Measurements from ENCODE around the gene COL9A3.

COL9A3 gene

GRCh38 chr20:62874964-62875344, 58.1 kb downstream of the COL9A3 start:
- H3K4me1 ChIP-seq (ENCODE audit: control insufficient read depth, insufficient read depth, low read length), result peaks cover 28% of the 10 kb centered on the region
- H3K27ac ChIP-seq (ENCODE audit: low read depth, low read length), result no peak overlapping the region
- peak overlapping the region; percentile 67 for H3K9ac ChIP-seq (ENCODE audit: low read length)
- no peaks in the 10 kb centered on the region for H3K36me3 ChIP-seq (ENCODE audit: control insufficient read depth, insufficient read depth, low read length)
- H3K27me3 ChIP-seq (ENCODE audit: control insufficient read depth, insufficient read depth, low read length), result no peaks in the 10 kb centered on the region
- H3K4me3 ChIP-seq (ENCODE audit: low read depth, low read length), result no peak overlapping the region; the same call in 1 of the 2 replicates
- H3K9me3 ChIP-seq (ENCODE audit: control insufficient read depth, insufficient read depth, low read depth, low read length), result no peaks in the 10 kb centered on the region

- Histone ChIP-seq H3K27ac (ENCODE audit: low read depth, low read length) (no peak overlapping the region), H3K9ac (ENCODE audit: low read length) (peak overlapping the region; percentile 14), H3K4me3 (ENCODE audit: low read depth, low read length) (no peak overlapping the region)
Observed at GRCh38 chr20:62875419-62876361, 58.8 kb downstream of the COL9A3 start.

GRCh38 chr20:62876501-62876901, 59.7 kb downstream of the COL9A3 start:
- H3K36me3 ChIP-seq (ENCODE audit: control insufficient read depth, insufficient read depth, low read length), result peaks cover 4% of the 10 kb centered on the region; the same call in 1 of the 2 replicates
- H3K27ac ChIP-seq (ENCODE audit: low read depth, low read length), result no peak overlapping the region
- H3K4me1 ChIP-seq (ENCODE audit: control insufficient read depth, insufficient read depth, low read length), result peaks cover 28% of the 10 kb centered on the region
- no peaks in the 10 kb centered on the region for H3K9me3 ChIP-seq (ENCODE audit: control insufficient read depth, insufficient read depth, low read depth, low read length)
- no peak overlapping the region for H3K9ac ChIP-seq (ENCODE audit: low read length)
- H3K27me3 ChIP-seq (ENCODE audit: control insufficient read depth, insufficient read depth, low read length), result no peaks in the 10 kb centered on the region
- no peak overlapping the region for H3K4me3 ChIP-seq (ENCODE audit: low read depth, low read length)

More at GRCh38 chr20:62875419-62876361, 58.8 kb downstream of the COL9A3 start:
- no peaks in the 10 kb centered on the region for H3K36me3 ChIP-seq (ENCODE audit: control insufficient read depth, insufficient read depth, low read length)
- H3K27me3 ChIP-seq (ENCODE audit: control insufficient read depth, insufficient read depth, low read length), result no peaks in the 10 kb centered on the region
- H3K4me1 ChIP-seq (ENCODE audit: control insufficient read depth, insufficient read depth, low read length), result peaks cover 28% of the 10 kb centered on the region
- H3K9me3 ChIP-seq (ENCODE audit: control insufficient read depth, insufficient read depth, low read depth, low read length), result no peaks in the 10 kb centered on the region

- Histone ChIP-seq H3K36me3 (ENCODE audit: control insufficient read depth, insufficient read depth, low read length) (peaks cover 11% of the 10 kb centered on the region; the same call in 1 of the 2 replicates), H3K27me3 (ENCODE audit: control insufficient read depth, insufficient read depth, low read length) (no peaks in the 10 kb centered on the region), H3K4me1 (ENCODE audit: control insufficient read depth, insufficient read depth, low read length) (peaks cover 28% of the 10 kb centered on the region), H3K9me3 (ENCODE audit: control insufficient read depth, insufficient read depth, low read depth, low read length) (no peaks in the 10 kb centered on the region), H3K4me3 (ENCODE audit: low read depth, low read length) (no peak overlapping the region), H3K27ac (ENCODE audit: low read depth, low read length) (no peak overlapping the region), H3K9ac (ENCODE audit: low read length) (no peak overlapping the region)
Observed at GRCh38 chr20:62876902-62877816, 60.3 kb downstream of the COL9A3 start.

- Histone ChIP-seq H3K27me3 (ENCODE audit: control insufficient read depth, insufficient read depth, low read length) (no peaks in the 10 kb centered on the region), H3K9ac (ENCODE audit: low read length) (no peak overlapping the region), H3K9me3 (ENCODE audit: control insufficient read depth, insufficient read depth, low read depth, low read length) (no peaks in the 10 kb centered on the region), H3K36me3 (ENCODE audit: control insufficient read depth, insufficient read depth, low read length) (peaks cover 11% of the 10 kb centered on the region; the same call in 1 of the 2 replicates), H3K27ac (ENCODE audit: low read depth, low read length) (no peak overlapping the region), H3K4me3 (ENCODE audit: low read depth, low read length) (no peak overlapping the region), H3K4me1 (ENCODE audit: control insufficient read depth, insufficient read depth, low read length) (peaks cover 28% of the 10 kb centered on the region)
Observed at GRCh38 chr20:62878244-62879038, 61.6 kb downstream of the COL9A3 start.

GRCh38 chr20:62879275-62880146, 62.7 kb downstream of the COL9A3 start:
- peak overlapping the region; percentile 48 for H3K4me3 ChIP-seq (ENCODE audit: low read depth, low read length)
- peaks cover 31% of the 10 kb centered on the region for H3K4me1 ChIP-seq (ENCODE audit: control insufficient read depth, insufficient read depth, low read length)
- H3K36me3 ChIP-seq (ENCODE audit: control insufficient read depth, insufficient read depth, low read length), result peaks cover 11% of the 10 kb centered on the region; the same call in 1 of the 2 replicates
- no peaks in the 10 kb centered on the region for H3K9me3 ChIP-seq (ENCODE audit: control insufficient read depth, insufficient read depth, low read depth, low read length)
- peak overlapping the region; percentile 33; the same call in 1 of the 2 replicates for H3K27ac ChIP-seq (ENCODE audit: low read depth, low read length)
- no peaks in the 10 kb centered on the region for H3K27me3 ChIP-seq (ENCODE audit: control insufficient read depth, insufficient read depth, low read length)
- peak overlapping the region; percentile 53 for H3K9ac ChIP-seq (ENCODE audit: low read length)

- Histone ChIP-seq H3K9me3 (ENCODE audit: control insufficient read depth, insufficient read depth, low read depth, low read length) (no peaks in the 10 kb centered on the region), H3K27ac (ENCODE audit: low read depth, low read length) (no peak overlapping the region)
Observed at GRCh38 chr20:62880147-62880934, 63.5 kb downstream of the COL9A3 start.

GRCh38 chr20:62880935-62881661, 64.2 kb downstream of the COL9A3 start:
- Histone ChIP-seq H3K36me3 (ENCODE audit: control insufficient read depth, insufficient read depth, low read length) (peaks cover 12% of the 10 kb centered on the region), H3K9ac (ENCODE audit: low read length) (no peak overlapping the region), H3K4me3 (ENCODE audit: low read depth, low read length) (no peak overlapping the region), H3K9me3 (ENCODE audit: control insufficient read depth, insufficient read depth, low read depth, low read length) (no peaks in the 10 kb centered on the region), H3K4me1 (ENCODE audit: control insufficient read depth, insufficient read depth, low read length) (peaks cover 39% of the 10 kb centered on the region), H3K27me3 (ENCODE audit: control insufficient read depth, insufficient read depth, low read length) (no peaks in the 10 kb centered on the region), H3K27ac (ENCODE audit: low read depth, low read length) (no peak overlapping the region)

More at GRCh38 chr20:62880147-62880934, 63.5 kb downstream of the COL9A3 start:
- H3K4me1 ChIP-seq (ENCODE audit: control insufficient read depth, insufficient read depth, low read length), result peaks cover 36% of the 10 kb centered on the region
- H3K36me3 ChIP-seq (ENCODE audit: control insufficient read depth, insufficient read depth, low read length), result peaks cover 11% of the 10 kb centered on the region; the same call in 1 of the 2 replicates
- H3K4me3 ChIP-seq (ENCODE audit: low read depth, low read length), result no peak overlapping the region
- no peaks in the 10 kb centered on the region for H3K27me3 ChIP-seq (ENCODE audit: control insufficient read depth, insufficient read depth, low read length)
- no peak overlapping the region for H3K9ac ChIP-seq (ENCODE audit: low read length)
